GM21786 (cell line): ENCODE data around the gene HSF2BP.
"Not testable (repeated sequence)": the region's sequence is repeated elsewhere in the genome, so short reads cannot be mapped to it uniquely, and the experiment has no call there.

Source experiments
- ATAC-seq: cut with Tn5 transposase; IDR thresholded peaks from one replicate; pipeline ENCODE4 v1.9.1; 2021; ENCODE audit not compliant: unreplicated experiment

HSF2BP gene

GRCh38 chr21:43652616-43653015 lies 6.7 kb downstream of the HSF2BP start:
- no peak for ATAC-seq

- not testable (repeated sequence) for ATAC-seq
These were observed 7.4 kb downstream of the HSF2BP start for GRCh38 chr21:43651926-43652325.

GRCh38 chr21:43648171-43648570 lies 11.1 kb downstream of the HSF2BP start:
- no peak for ATAC-seq

- no peak for ATAC-seq
These were observed 12.6 kb downstream of the HSF2BP start for GRCh38 chr21:43646550-43647260.

GRCh38 chr21:43645976-43646375 lies 13.3 kb downstream of the HSF2BP start:
- ATAC-seq, result no peak

- no peak for ATAC-seq
These were observed 14.0 kb downstream of the HSF2BP start for GRCh38 chr21:43645136-43645891.

- ATAC-seq, result no peak
These were observed 14.7 kb downstream of the HSF2BP start for GRCh38 chr21:43644609-43645008.

- no peak for ATAC-seq
These were observed 15.2 kb downstream of the HSF2BP start for GRCh38 chr21:43644071-43644470.

GRCh38 chr21:43643193-43643592 lies 16.1 kb downstream of the HSF2BP start:
- no peak for ATAC-seq

GRCh38 chr21:43640400-43640799 lies 18.9 kb downstream of the HSF2BP start:
- no peak for ATAC-seq

- ATAC-seq, result no peak
These were observed 19.6 kb downstream of the HSF2BP start for GRCh38 chr21:43639470-43640353.

GRCh38 chr21:43637530-43638158 lies 21.6 kb downstream of the HSF2BP start:
- no peak for ATAC-seq

- ATAC-seq, result no peak
These were observed 23.9 kb downstream of the HSF2BP start for GRCh38 chr21:43635436-43635835.

- no peak for ATAC-seq
These were observed 24.7 kb downstream of the HSF2BP start for GRCh38 chr21:43634618-43635017.

GRCh38 chr21:43632373-43632905 lies 26.8 kb downstream of the HSF2BP start:
- no peak for ATAC-seq

GRCh38 chr21:43631411-43632107 lies 27.7 kb downstream of the HSF2BP start:
- no peak for ATAC-seq

GRCh38 chr21:43627527-43627926 lies 31.8 kb downstream of the HSF2BP start:
- ATAC-seq, result no peak

GRCh38 chr21:43626390-43626789 lies 32.9 kb downstream of the HSF2BP start:
- ATAC-seq, result no peak

- ATAC-seq, result no peak
These were observed 34.9 kb downstream of the HSF2BP start for GRCh38 chr21:43624339-43624738.

- ATAC-seq, result no peak
These were observed 35.7 kb downstream of the HSF2BP start for GRCh38 chr21:43623588-43623987.
